Astrocyte (in vitro differentiated cells and primary cell): ENCODE data around the gene TMED10. TPM values are rescaled to one million over a fixed set of nuclear protein-coding genes. Genes with fewer than 3 reads are reported as not detected.

Experiments used
- DNase-seq: peaks from one replicate; pipeline ENCODE4 v3.0.0-alpha.2; 2010; ENCODE audit warnings: low read depth
- FAIRE-seq: peaks from 2 replicates; lab custom pipeline; 2011; peaks lifted over from hg19 to GRCh38; lab: Jason Lieb, UNC
- H2AFZ ChIP-seq: 2 replicates; pipeline ENCODE4 v1.6.0; 2012; ENCODE audit warnings: low read depth, low read length, inconsistent platforms
- H3K27ac ChIP-seq: 2 replicates; pipeline ENCODE4 v1.5.1; 2011; ENCODE audit warnings: low read depth, low read length, inconsistent platforms
- H3K27me3 ChIP-seq: 2 replicates; pipeline ENCODE4 v1.6.0; 2011; ENCODE audit warnings: low read length, inconsistent platforms; ENCODE audit not compliant: insufficient read depth
- H3K36me3 ChIP-seq: 2 replicates; pipeline ENCODE4 v1.5.1; 2011; ENCODE audit warnings: low read length, inconsistent platforms; ENCODE audit not compliant: insufficient read depth
- H3K4me1 ChIP-seq: 2 replicates; pipeline ENCODE4 v1.5.1; 2011; ENCODE audit warnings: low read length, inconsistent platforms; ENCODE audit not compliant: insufficient read depth
- H3K4me2 ChIP-seq: 2 replicates; pipeline ENCODE4 v1.6.0; 2012; ENCODE audit warnings: low read length, inconsistent platforms
- H3K4me3 ChIP-seq: 2 replicates; pipeline ENCODE4 v1.5.1; 2011; ENCODE audit warnings: low read depth, mild to moderate bottlenecking, low read length, inconsistent platforms; ENCODE audit not compliant: insufficient read depth
- H3K79me2 ChIP-seq: 2 replicates; pipeline ENCODE4 v1.6.0; 2012; ENCODE audit warnings: mild to moderate bottlenecking, low read length, inconsistent platforms; ENCODE audit not compliant: insufficient read depth
- H3K9ac ChIP-seq: 2 replicates; pipeline ENCODE4 v1.6.0; 2012; ENCODE audit warnings: mild to moderate bottlenecking, low read length, inconsistent platforms
- H3K9me3 ChIP-seq: 2 replicates; pipeline ENCODE4 v1.5.1; 2012; ENCODE audit warnings: low read depth, mild to moderate bottlenecking, low read length, inconsistent platforms; ENCODE audit not compliant: insufficient read depth
- H4K20me1 ChIP-seq: 2 replicates; pipeline ENCODE4 v1.6.0; 2012; ENCODE audit warnings: low read length, inconsistent platforms; ENCODE audit not compliant: insufficient read depth
- H3K27ac Mint-ChIP-seq: one replicate; pipeline ENCODE4 v1.8.0; 2021; ENCODE audit warnings: mild to moderate bottlenecking, mixed read lengths; ENCODE audit not compliant: unreplicated experiment
- H3K27me3 Mint-ChIP-seq: one replicate; pipeline ENCODE4 v1.8.0; 2021; ENCODE audit warnings: low read depth, mixed read lengths; ENCODE audit not compliant: unreplicated experiment
- H3K36me3 Mint-ChIP-seq: one replicate; pipeline ENCODE4 v1.8.0; 2021; ENCODE audit warnings: low read depth, mixed read lengths; ENCODE audit not compliant: unreplicated experiment
- H3K4me1 Mint-ChIP-seq: one replicate; pipeline ENCODE4 v1.8.0; 2021; ENCODE audit warnings: low read depth, mixed read lengths; ENCODE audit not compliant: unreplicated experiment
- H3K4me3 Mint-ChIP-seq: one replicate; pipeline ENCODE4 v1.8.0; 2021; ENCODE audit warnings: mild to moderate bottlenecking, moderate library complexity, mixed read lengths; ENCODE audit not compliant: unreplicated experiment
- H3K9me3 Mint-ChIP-seq: one replicate; pipeline ENCODE4 v1.8.0; 2021; ENCODE audit warnings: mild to moderate bottlenecking, mixed read lengths; ENCODE audit not compliant: unreplicated experiment
- CTCF ChIP-seq: IDR thresholded peaks from 2 replicates; pipeline ENCODE4 v1.5.1; 2011; ENCODE audit warnings: low read depth, mild to moderate bottlenecking, inconsistent platforms, low read length, moderate library complexity; ENCODE audit not compliant: insufficient read depth
- EZH2 ChIP-seq: IDR thresholded peaks from 2 replicates; pipeline ENCODE4 v1.6.1; 2012; ENCODE audit warnings: mild to moderate bottlenecking, low read length, inconsistent platforms; ENCODE audit not compliant: insufficient read depth
- total RNA-seq: library from RNA; stranded (reverse); gene quantifications from 2 replicates; pipeline ENCODE4 v1.2.1, GENCODE V29; 2021

TMED10 gene
- total RNA-seq, 1 donor from 2014 or later = 331 TPM

DNA sequence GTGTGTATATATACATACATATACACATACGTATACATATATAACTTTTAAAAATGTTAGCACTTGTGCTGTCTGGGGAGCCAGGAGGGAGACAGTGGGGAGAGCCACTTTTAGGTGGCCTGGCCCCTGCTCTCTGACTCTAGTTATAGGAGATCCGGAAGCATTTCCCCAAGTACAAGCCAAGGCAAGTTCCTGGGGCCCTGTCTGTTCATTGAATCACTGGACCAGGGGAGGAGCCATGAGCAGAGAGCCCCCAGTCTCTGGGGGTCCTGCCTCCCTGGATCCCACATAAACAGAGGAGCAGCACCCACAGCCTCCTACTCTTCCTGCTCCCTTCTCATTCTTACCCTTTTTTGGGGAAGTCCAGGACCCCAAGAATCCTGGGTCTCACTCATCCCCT, 45.4 kb upstream of the TMED10 start:
- Mint-ChIP-seq H3K27ac (peak overlapping the region; percentile 94), H3K4me1 (peaks cover 25% of the 10 kb centered on the region), H3K27me3 (no peaks in the 10 kb centered on the region), H3K4me3 (no peak overlapping the region), H3K9me3 (no peaks in the 10 kb centered on the region), H3K36me3 (no peaks in the 10 kb centered on the region)
- no peak for TF ChIP-seq EZH2
- no peak for TF ChIP-seq CTCF
- Histone ChIP-seq H4K20me1 (no peaks in the 10 kb centered on the region), H3K9me3 (no peaks in the 10 kb centered on the region), H3K36me3 (no peaks in the 10 kb centered on the region), H3K27me3 (no peaks in the 10 kb centered on the region), H3K79me2 (no peaks in the 10 kb centered on the region), H3K9ac (peak overlapping the region; percentile 56), H3K4me1 (peaks cover 18% of the 10 kb centered on the region), H2AFZ (peak overlapping the region; percentile 64), H3K4me3 (no peak overlapping the region), H3K4me2 (peak overlapping the region; percentile 71), H3K27ac (peak overlapping the region; percentile 77)
- no peak for DNase-seq
- FAIRE-seq = no peak

- no peaks in the 10 kb centered on the region for H3K79me2 ChIP-seq
- no peak overlapping the region for H3K4me2 ChIP-seq
- H3K9me3 ChIP-seq = no peaks in the 10 kb centered on the region
- no peak for DNase-seq
- peaks cover 18% of the 10 kb centered on the region for H3K4me1 ChIP-seq
- FAIRE-seq = no peak
- no peak overlapping the region for H3K4me3 ChIP-seq
- no peaks in the 10 kb centered on the region for H4K20me1 ChIP-seq
- H3K4me1 Mint-ChIP-seq = peaks cover 25% of the 10 kb centered on the region
- H2AFZ ChIP-seq = no peak overlapping the region
- no peaks in the 10 kb centered on the region for H3K36me3 Mint-ChIP-seq
- no peak overlapping the region for H3K9ac ChIP-seq
- no peaks in the 10 kb centered on the region for H3K27me3 ChIP-seq
- H3K27ac Mint-ChIP-seq = peak overlapping the region; percentile 1
- no peaks in the 10 kb centered on the region for H3K36me3 ChIP-seq
- no peaks in the 10 kb centered on the region for H3K27me3 Mint-ChIP-seq
- H3K9me3 Mint-ChIP-seq = no peaks in the 10 kb centered on the region
- TF ChIP-seq EZH2 (no peak), CTCF (no peak)
- no peak overlapping the region for H3K27ac ChIP-seq
- H3K4me3 Mint-ChIP-seq = no peak overlapping the region
Observed at GRCh38 chr14:75220156-75220555, 43.7 kb upstream of the TMED10 start.

GRCh38 chr14:75217508-75218206, 41.2 kb upstream of the TMED10 start:
- Mint-ChIP-seq H3K9me3 (no peaks in the 10 kb centered on the region), H3K36me3 (no peaks in the 10 kb centered on the region), H3K27me3 (no peaks in the 10 kb centered on the region), H3K4me3 (no peak overlapping the region), H3K27ac (no peak overlapping the region), H3K4me1 (peaks cover 20% of the 10 kb centered on the region)
- Histone ChIP-seq H3K4me3 (no peak overlapping the region), H2AFZ (peak overlapping the region; percentile 49), H3K27ac (no peak overlapping the region), H4K20me1 (no peaks in the 10 kb centered on the region), H3K79me2 (no peaks in the 10 kb centered on the region), H3K4me1 (peaks cover 10% of the 10 kb centered on the region), H3K4me2 (no peak overlapping the region), H3K9me3 (no peaks in the 10 kb centered on the region), H3K27me3 (no peaks in the 10 kb centered on the region), H3K9ac (no peak overlapping the region), H3K36me3 (no peaks in the 10 kb centered on the region)
- no peak for FAIRE-seq
- TF ChIP-seq EZH2 (no peak), CTCF (no peak)
- DNase-seq = no peak
